NCI-H2171 (cell line): Measurements from ENCODE around the gene MFSD11.
"Not testable (repeated sequence)": the region's sequence is repeated elsewhere in the genome, so short reads cannot be mapped to it uniquely, and the experiment has no call there.

ENCODE experiments used
- DNase-seq: peaks from one replicate; lab custom pipeline; 2025; lab: John Stamatoyannopoulos, UW

MFSD11 gene

GRCh38 chr17:76805319-76805718 is 67.4 kb downstream of the MFSD11 start:
- no peak for DNase-seq

- DNase-seq, result not testable (repeated sequence)
Observed at GRCh38 chr17:76806151-76806550, 68.2 kb downstream of the MFSD11 start.

GRCh38 chr17:76806767-76807166 is 68.8 kb downstream of the MFSD11 start:
- DNase-seq, result not testable (repeated sequence)

GRCh38 chr17:76808326-76808725 is 70.4 kb downstream of the MFSD11 start:
- no peak for DNase-seq

GRCh38 chr17:76810956-76811355 is 73.0 kb downstream of the MFSD11 start:
- DNase-seq, result no peak

- no peak for DNase-seq
Observed at GRCh38 chr17:76811834-76812233, 73.9 kb downstream of the MFSD11 start.

GRCh38 chr17:76812263-76812662 is 74.3 kb downstream of the MFSD11 start:
- no peak for DNase-seq

- no peak for DNase-seq
Observed at GRCh38 chr17:76812968-76813367, 75.0 kb downstream of the MFSD11 start.

GRCh38 chr17:76815907-76816589 is 78.1 kb downstream of the MFSD11 start:
- not testable (repeated sequence) for DNase-seq

- peak; percentile 59 for DNase-seq
Observed at GRCh38 chr17:76816590-76817135, 78.7 kb downstream of the MFSD11 start.

GRCh38 chr17:76820039-76820438 is 82.1 kb downstream of the MFSD11 start:
- peak; percentile 71 for DNase-seq

GRCh38 chr17:76820561-76820960 is 82.6 kb downstream of the MFSD11 start:
- DNase-seq, result peak; percentile 95

- no peak for DNase-seq
Observed at GRCh38 chr17:76822184-76822778, 84.4 kb downstream of the MFSD11 start.

GRCh38 chr17:76824093-76824492 is 86.2 kb downstream of the MFSD11 start:
- no peak for DNase-seq

GRCh38 chr17:76826330-76827068 is 88.6 kb downstream of the MFSD11 start:
- DNase-seq, result no peak

- DNase-seq, result no peak
Observed at GRCh38 chr17:76827736-76828135, 89.8 kb downstream of the MFSD11 start.
